Sigmoid colon (tissue), 7 donors: ENCODE data around the gene F2RL2. TPM values are rescaled to one million over a fixed set of nuclear protein-coding genes. Genes with fewer than 3 reads are reported as not detected.

Experiments used
- DNase-seq: peaks from one replicate; pipeline ENCODE4 v3.0.0-alpha.2; 2019
- H3K27ac ChIP-seq, 4 donors: fragments of 200-600 bp; sonication (generic); one replicate each; pipeline ENCODE4 v1.5.1; 2016 to 2019; ENCODE audit warnings: mild to moderate bottlenecking in 1 of 4
- H3K27me3 ChIP-seq, 3 donors: fragments of 200-600 bp; sonication (generic); one replicate each; pipeline ENCODE4 v1.5.1; 2019; ENCODE audit warnings: mild to moderate bottlenecking in 1 of 3
- H3K36me3 ChIP-seq, 4 donors: fragments of 200-600 bp; sonication (generic); one replicate each; pipeline ENCODE4 v1.5.1; 2016 to 2019
- H3K4me1 ChIP-seq, 4 donors: fragments of 200-600 bp; sonication (generic); one replicate each; pipeline ENCODE4 v1.5.1; 2017 to 2019
- H3K4me3 ChIP-seq, 4 donors: fragments of 200-600 bp; sonication (generic); one replicate each; pipeline ENCODE4 v1.5.1; 2017 to 2019; ENCODE audit warnings: mild to moderate bottlenecking in 2 of 4, moderate library complexity in 1 of 4
- H3K9me3 ChIP-seq, 4 donors: fragments of 200-600 bp in 3 of 4; sonication (generic) in 3 of 4; one replicate each; pipeline versions ENCODE4 v1.5.1 to v1.6.1; 2013 to 2019
- CTCF ChIP-seq, 4 experiments: fragments of 450-650 bp in 3 of 4; fragments of 200-600 bp in 1 of 4; IDR thresholded peaks; one replicate each; pipeline ENCODE4 v1.5.1; 2016 to 2019; ENCODE audit warnings: antibody characterized with exemption in 4 of 4, mild to moderate bottlenecking in 3 of 4, moderate library complexity in 2 of 4
- EP300 ChIP-seq, 4 donors: sonication (generic); formaldehyde crosslinking; IDR thresholded peaks; one replicate each; pipeline ENCODE4 v1.6.1; 2017; ENCODE audit warnings: antibody characterized with exemption in 4 of 4
- POLR2A ChIP-seq, 2 donors: fragments of 450-650 bp; IDR thresholded peaks; one replicate each; pipeline ENCODE4 v1.6.1; 2016; ENCODE audit warnings: antibody characterized with exemption in 2 of 2, mild to moderate bottlenecking in 2 of 2, moderate library complexity in 2 of 2
- POLR2AphosphoS5 ChIP-seq, 4 donors: sonication (generic); formaldehyde crosslinking; IDR thresholded peaks; one replicate each; pipeline ENCODE4 v1.6.1; 2017; ENCODE audit warnings: antibody characterized with exemption in 4 of 4
- WGBS, 2 donors: extraction: QIAGEN DNeasy Blood & Tissue Kit; methylation state at CpG; one replicate each; pipeline ENCODE4 v1.1.7; 2013; 5-methylcytosine and 5-hydroxymethylcytosine counted together
- intact Hi-C: fragments of 100-400 bp; cut with DNase I; formaldehyde crosslinking; loops from one replicate; pipeline ENCODE4 v1.15.1; 2023
- polyA plus RNA-seq, 3 donors: library from polyadenylated mRNA; stranded (reverse); fragments of 200-250 nt; gene quantifications; one replicate each; pipeline ENCODE4 v1.2.3, GENCODE V29; 2013
- total RNA-seq, 4 donors: library from RNA; depleted of rRNA; stranded (reverse); fragments of >200 nt; gene quantifications; one replicate each; pipeline ENCODE4 v1.1.0, GENCODE V29; 2016
- donor health status: healthy with polysubstance abuse.
- donor health status: Bipolar disorder and iron deficiency.
- donor health status: healthy.

Gene F2RL2
- total and polyA plus RNA-seq, 7 donors, result 0.60 to 6.6 (median 2.2) TPM; not detected in 1

- DNase-seq, result no peak
- Histone ChIP-seq H3K4me3 (no peak overlapping the region), H3K9me3 (no peaks in the 10 kb centered on the region), H3K27me3 (no peaks in the 10 kb centered on the region), H3K36me3 (no peaks in the 10 kb centered on the region), H3K4me1 (no peaks in the 10 kb centered on the region), H3K27ac (no peak overlapping the region)
- TF ChIP-seq POLR2A (IDR thresholded peaks at IDR 0.05), result no peak
- TF ChIP-seq POLR2AphosphoS5 (IDR thresholded peaks at IDR 0.05), result no peak
- no peak for TF ChIP-seq EP300 (IDR thresholded peaks at IDR 0.05)
- no peak for TF ChIP-seq CTCF (IDR thresholded peaks at IDR 0.05)
- WGBS, 2 donors, result 56 to 84% methylated on average over 6 of the region's 6 CpGs
- intact Hi-C loops, result no loop called here
These were observed 3.5 kb upstream of the F2RL2 start for GRCh38 chr5:76626738-76627137.

- Histone ChIP-seq H3K4me3 (no peak overlapping the region), H3K27ac (peak overlapping the region in 1 of 4 donors; percentile 19), H3K9me3 (no peaks in the 10 kb centered on the region), H3K36me3 (no peaks in the 10 kb centered on the region), H3K27me3 (no peaks in the 10 kb centered on the region), H3K4me1 (no peaks in the 10 kb centered on the region)
- 60 to 73% methylated on average over 8 of the region's 8 CpGs for WGBS, 2 donors
- no peak for TF ChIP-seq CTCF (IDR thresholded peaks at IDR 0.05)
- no peak for TF ChIP-seq EP300 (IDR thresholded peaks at IDR 0.05)
- no peak for TF ChIP-seq POLR2A (IDR thresholded peaks at IDR 0.05)
- TF ChIP-seq POLR2AphosphoS5 (IDR thresholded peaks at IDR 0.05), result no peak
- DNase-seq, result no peak
- intact Hi-C loops, result no loop called here
These were observed 2.0 kb upstream of the F2RL2 start for GRCh38 chr5:76625087-76625815.

GRCh38 chr5:76622076-76622475 lies 1.1 kb downstream of the F2RL2 start:
- peak overlapping the region in 3 of 4 donors; percentile 9 to 21 (median 16) for H3K4me3 ChIP-seq
- no peaks in the 10 kb centered on the region for H3K4me1 ChIP-seq
- DNase-seq, result no peak
- WGBS, 2 donors, result 91 to 93% methylated on average over 5 of the region's 5 CpGs
- intact Hi-C loops, result no loop called here
- TF ChIP-seq EP300 (IDR thresholded peaks at IDR 0.05) (no peak), POLR2A (IDR thresholded peaks at IDR 0.05) (no peak), CTCF (IDR thresholded peaks at IDR 0.05) (no peak)
- H3K27ac ChIP-seq, result peak overlapping the region; percentile 1 to 59 (median 45)
- H3K9me3 ChIP-seq, result no peaks in the 10 kb centered on the region
- no peaks in the 10 kb centered on the region for H3K36me3 ChIP-seq
- H3K27me3 ChIP-seq, result no peaks in the 10 kb centered on the region

GRCh38 chr5:76620166-76620565 lies 3.0 kb downstream of the F2RL2 start:
- H3K4me1 ChIP-seq, result no peaks in the 10 kb centered on the region
- DNase-seq, result no peak
- no peaks in the 10 kb centered on the region for H3K9me3 ChIP-seq
- H3K27ac ChIP-seq, result no peak overlapping the region
- WGBS, 2 donors, result 94 to 99% methylated on average over 5 of the region's 5 CpGs
- no peak overlapping the region for H3K4me3 ChIP-seq
- H3K36me3 ChIP-seq, result no peaks in the 10 kb centered on the region
- intact Hi-C loops, result no loop called here
- H3K27me3 ChIP-seq, result no peaks in the 10 kb centered on the region
- TF ChIP-seq POLR2AphosphoS5 (IDR thresholded peaks at IDR 0.05) (no peak), EP300 (IDR thresholded peaks at IDR 0.05) (no peak), CTCF (IDR thresholded peaks at IDR 0.05) (no peak), POLR2A (IDR thresholded peaks at IDR 0.05) (no peak)

- H3K27ac ChIP-seq, result no peak overlapping the region
- intact Hi-C loops, result no loop called here
- 93 to 98% methylated on average over 4 of the region's 4 CpGs for WGBS, 2 donors
These were observed 5.5 kb downstream of the F2RL2 start for GRCh38 chr5:76617675-76618074.

More at GRCh38 chr5:76617675-76618074, 5.5 kb downstream of the F2RL2 start:
- Histone ChIP-seq H3K27me3 (no peaks in the 10 kb centered on the region), H3K4me3 (no peak overlapping the region), H3K4me1 (no peaks in the 10 kb centered on the region), H3K36me3 (no peaks in the 10 kb centered on the region), H3K9me3 (no peaks in the 10 kb centered on the region)
- no peak for DNase-seq
- TF ChIP-seq POLR2AphosphoS5 (IDR thresholded peaks at IDR 0.05) (no peak), POLR2A (IDR thresholded peaks at IDR 0.05) (no peak), EP300 (IDR thresholded peaks at IDR 0.05) (no peak), CTCF (IDR thresholded peaks at IDR 0.05) (no peak)
